DOHH2 (cell line): Measurements from ENCODE around the gene LDHA.

Experiments used
- H3F3A ChIP-seq: fragments of 200-600 bp; sonication (generic), shearing (Covaris generic); 2 replicates; pipeline ENCODE4 v1.6.0; 2016; ENCODE audit warnings: antibody characterized with exemption, mild to moderate bottlenecking; ENCODE audit not compliant: control insufficient read depth, insufficient read depth
- H3K27ac ChIP-seq: fragments of 200-600 bp; sonication (generic); 2 replicates; pipeline ENCODE4 v1.5.1; 2014; ENCODE audit warnings: low read depth, mild to moderate bottlenecking, low read length, moderate library complexity
- H3K27me3 ChIP-seq: fragments of 200-600 bp; sonication (generic); 2 replicates; pipeline ENCODE4 v1.6.1; 2014; ENCODE audit warnings: mild to moderate bottlenecking, low read length, mixed read lengths; ENCODE audit not compliant: control insufficient read depth
- H3K36me3 ChIP-seq: fragments of 200-600 bp; sonication (generic); 2 replicates; pipeline ENCODE4 v1.6.1; 2014; ENCODE audit warnings: mild to moderate bottlenecking, low read length, moderate library complexity, mixed read lengths; ENCODE audit not compliant: control insufficient read depth
- H3K4me1 ChIP-seq: fragments of 200-600 bp; sonication (generic); 2 replicates; pipeline ENCODE4 v1.6.1; 2014; ENCODE audit warnings: mild to moderate bottlenecking, low read length, mixed read lengths; ENCODE audit not compliant: control insufficient read depth
- H3K4me2 ChIP-seq: fragments of 200-600 bp; sonication (generic); 2 replicates; pipeline ENCODE4 v1.6.0; 2014; ENCODE audit warnings: mild to moderate bottlenecking, low read length, moderate library complexity
- H3K4me3 ChIP-seq: fragments of 200-600 bp; sonication (generic); 2 replicates; pipeline ENCODE4 v1.5.1; 2014; ENCODE audit warnings: mild to moderate bottlenecking, low read length, mixed read lengths
- H3K79me2 ChIP-seq: fragments of 200-600 bp; sonication (generic); 2 replicates; pipeline ENCODE4 v1.6.1; 2014; ENCODE audit warnings: mild to moderate bottlenecking, low read length, mixed read lengths; ENCODE audit not compliant: control insufficient read depth
- H3K9me2 ChIP-seq: fragments of 200-600 bp; sonication (generic); replicated peaks from 2 replicates; pipeline ENCODE4 v1.6.1; 2014; ENCODE audit warnings: mild to moderate bottlenecking, low read length, mixed read lengths; ENCODE audit not compliant: control insufficient read depth
- H3K9me3 ChIP-seq: fragments of 200-600 bp; sonication (generic); 2 replicates; pipeline ENCODE4 v1.6.1; 2014; ENCODE audit warnings: antibody characterized with exemption, low read length, mixed read lengths; ENCODE audit not compliant: control insufficient read depth, insufficient read depth
- H4K20me1 ChIP-seq: fragments of 200-600 bp; sonication (generic); 2 replicates; pipeline ENCODE4 v1.6.0; 2014; ENCODE audit warnings: low read depth, mild to moderate bottlenecking, antibody characterized with exemption, low read length, moderate library complexity; ENCODE audit not compliant: control insufficient read depth, insufficient read depth
- EZH2phosphoT487 ChIP-seq: fragments of 200-600 bp; sonication (generic); IDR thresholded peaks from 2 replicates; pipeline ENCODE4 v1.6.1; 2017; ENCODE audit warnings: borderline replicate concordance, mild to moderate bottlenecking, antibody characterized with exemption, low read length, moderate library complexity, mixed read lengths
- TF ChIP-seq, protein P1 (sequence below): fragments of 200-600 bp; sonication (generic); IDR thresholded peaks from one replicate; pipeline ENCODE4 v1.5.1; 2014; ENCODE audit warnings: antibody characterized with exemption, mild to moderate bottlenecking, low read depth, low read length; ENCODE audit not compliant: poor library complexity, severe bottlenecking

LDHA gene

GRCh38 chr11:18457450-18457849 lies 63.1 kb downstream of the LDHA start:
- Histone ChIP-seq H3K9me2 (no peaks in the 10 kb centered on the region), H3K4me1 (no peaks in the 10 kb centered on the region), H3K4me2 (no peak overlapping the region), H3K9me3 (no peaks in the 10 kb centered on the region), H3F3A (no peaks in the 10 kb centered on the region), H3K4me3 (no peak overlapping the region), H3K27ac (no peak overlapping the region), H3K79me2 (no peaks in the 10 kb centered on the region), H3K36me3 (no peaks in the 10 kb centered on the region), H3K27me3 (no peaks in the 10 kb centered on the region), H4K20me1 (no peaks in the 10 kb centered on the region)
- TF ChIP-seq, protein P1, sequence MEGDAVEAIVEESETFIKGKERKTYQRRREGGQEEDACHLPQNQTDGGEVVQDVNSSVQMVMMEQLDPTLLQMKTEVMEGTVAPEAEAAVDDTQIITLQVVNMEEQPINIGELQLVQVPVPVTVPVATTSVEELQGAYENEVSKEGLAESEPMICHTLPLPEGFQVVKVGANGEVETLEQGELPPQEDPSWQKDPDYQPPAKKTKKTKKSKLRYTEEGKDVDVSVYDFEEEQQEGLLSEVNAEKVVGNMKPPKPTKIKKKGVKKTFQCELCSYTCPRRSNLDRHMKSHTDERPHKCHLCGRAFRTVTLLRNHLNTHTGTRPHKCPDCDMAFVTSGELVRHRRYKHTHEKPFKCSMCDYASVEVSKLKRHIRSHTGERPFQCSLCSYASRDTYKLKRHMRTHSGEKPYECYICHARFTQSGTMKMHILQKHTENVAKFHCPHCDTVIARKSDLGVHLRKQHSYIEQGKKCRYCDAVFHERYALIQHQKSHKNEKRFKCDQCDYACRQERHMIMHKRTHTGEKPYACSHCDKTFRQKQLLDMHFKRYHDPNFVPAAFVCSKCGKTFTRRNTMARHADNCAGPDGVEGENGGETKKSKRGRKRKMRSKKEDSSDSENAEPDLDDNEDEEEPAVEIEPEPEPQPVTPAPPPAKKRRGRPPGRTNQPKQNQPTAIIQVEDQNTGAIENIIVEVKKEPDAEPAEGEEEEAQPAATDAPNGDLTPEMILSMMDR = no peak
- no peak for TF ChIP-seq EZH2phosphoT487
